Keratinocyte (primary cell): ENCODE measurements around the gene HIP1.

Source experiments
- EZH2 ChIP-seq: IDR thresholded peaks from one replicate; pipeline ENCODE4 v1.6.1; 2012; ENCODE audit warnings: inconsistent platforms, mild to moderate bottlenecking, low read length, moderate library complexity
- TF ChIP-seq, protein P1 (sequence below), 3 experiments: IDR thresholded peaks in 1 of 3; conservative IDR thresholded peaks in 1 of 3; optimal IDR thresholded peaks in 1 of 3; 2 replicates in 2 of 3; 3 replicates in 1 of 3; pipeline versions ENCODE3 to v1.5.1; 2011; ENCODE audit warnings: low read length in 3 of 3, mild to moderate bottlenecking in 3 of 3, moderate library complexity in 2 of 3, control low read depth in 1 of 3, inconsistent platforms in 1 of 3; ENCODE audit not compliant: insufficient read depth in 2 of 3; ENCODE audit errors: extremely low read depth in 1 of 3

- TF ChIP-seq, protein P1, sequence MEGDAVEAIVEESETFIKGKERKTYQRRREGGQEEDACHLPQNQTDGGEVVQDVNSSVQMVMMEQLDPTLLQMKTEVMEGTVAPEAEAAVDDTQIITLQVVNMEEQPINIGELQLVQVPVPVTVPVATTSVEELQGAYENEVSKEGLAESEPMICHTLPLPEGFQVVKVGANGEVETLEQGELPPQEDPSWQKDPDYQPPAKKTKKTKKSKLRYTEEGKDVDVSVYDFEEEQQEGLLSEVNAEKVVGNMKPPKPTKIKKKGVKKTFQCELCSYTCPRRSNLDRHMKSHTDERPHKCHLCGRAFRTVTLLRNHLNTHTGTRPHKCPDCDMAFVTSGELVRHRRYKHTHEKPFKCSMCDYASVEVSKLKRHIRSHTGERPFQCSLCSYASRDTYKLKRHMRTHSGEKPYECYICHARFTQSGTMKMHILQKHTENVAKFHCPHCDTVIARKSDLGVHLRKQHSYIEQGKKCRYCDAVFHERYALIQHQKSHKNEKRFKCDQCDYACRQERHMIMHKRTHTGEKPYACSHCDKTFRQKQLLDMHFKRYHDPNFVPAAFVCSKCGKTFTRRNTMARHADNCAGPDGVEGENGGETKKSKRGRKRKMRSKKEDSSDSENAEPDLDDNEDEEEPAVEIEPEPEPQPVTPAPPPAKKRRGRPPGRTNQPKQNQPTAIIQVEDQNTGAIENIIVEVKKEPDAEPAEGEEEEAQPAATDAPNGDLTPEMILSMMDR (optimal IDR thresholded peaks at IDR 0.05 in 1 of 3, IDR thresholded peaks at IDR 0.05 in 1 of 3, conservative IDR thresholded peaks at IDR 0.05 in 1 of 3; ENCODE audit: extremely low read depth in 1 of 3, insufficient read depth in 2 of 3, low read length in 3 of 3) = no peak
- no peak for TF ChIP-seq EZH2
Observed at GRCh38 chr7:75727881-75728593, 10.7 kb downstream of the HIP1 start.
